AG09309 (cell line): Measurements from ENCODE around the gene RRH.
A peak's percentile ranks its signal among the peaks of the same experiment; 100 is the strongest.

ENCODE experiments used
- DNase-seq: peaks from one replicate; pipeline ENCODE4 v3.0.0-alpha.2; 2010; ENCODE audit warnings: low read depth
- H3K4me3 ChIP-seq: 2 replicates; pipeline ENCODE4 v1.5.1; 2011; ENCODE audit warnings: mild to moderate bottlenecking, low read depth, low read length, moderate library complexity; ENCODE audit not compliant: control insufficient read depth
- CTCF ChIP-seq: IDR thresholded peaks from 2 replicates; pipeline ENCODE4 v1.5.1; 2011; ENCODE audit warnings: mild to moderate bottlenecking, low read depth, low read length, inconsistent platforms; ENCODE audit not compliant: insufficient read depth, control insufficient read depth; ENCODE audit errors: missing control alignments

Gene RRH

GRCh38 chr4:109816082-109816442 is 11.7 kb upstream of the RRH start:
- peak overlapping the region; percentile 90 for H3K4me3 ChIP-seq
- DNase-seq: no peak
- TF ChIP-seq CTCF: no peak

- DNase-seq: no peak
- H3K4me3 ChIP-seq: no peak overlapping the region; the same call in 1 of the 2 replicates
- TF ChIP-seq CTCF: no peak
Measured at GRCh38 chr4:109816894-109817293, 10.9 kb upstream of the RRH start.

DNA sequence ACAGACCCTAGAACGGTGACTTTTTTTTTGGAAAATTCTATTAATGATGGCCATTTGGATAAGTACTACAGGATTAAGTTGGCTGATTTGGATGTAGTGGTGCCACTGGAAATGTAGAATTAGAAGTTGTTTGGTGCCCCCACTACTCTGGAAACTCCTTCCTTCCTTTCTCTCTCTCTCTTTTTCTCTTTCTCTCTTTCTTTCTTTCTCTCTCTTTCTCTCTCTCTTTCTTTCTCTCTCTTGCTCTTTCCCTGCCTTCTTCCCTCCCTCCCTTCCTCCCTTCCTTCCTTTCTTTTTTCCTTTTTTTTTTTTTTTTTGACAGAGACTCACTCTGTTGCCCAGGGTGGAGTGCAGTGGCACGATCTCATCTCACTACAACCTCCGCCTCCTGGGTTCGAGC is 9.5 kb upstream of the RRH start:
- no peak for DNase-seq
- TF ChIP-seq CTCF: no peak
- H3K4me3 ChIP-seq: no peak overlapping the region

- H3K4me3 ChIP-seq: no peak overlapping the region
- DNase-seq: peak; percentile 3
- no peak for TF ChIP-seq CTCF
Measured at GRCh38 chr4:109820563-109820962, 7.2 kb upstream of the RRH start.

DNA sequence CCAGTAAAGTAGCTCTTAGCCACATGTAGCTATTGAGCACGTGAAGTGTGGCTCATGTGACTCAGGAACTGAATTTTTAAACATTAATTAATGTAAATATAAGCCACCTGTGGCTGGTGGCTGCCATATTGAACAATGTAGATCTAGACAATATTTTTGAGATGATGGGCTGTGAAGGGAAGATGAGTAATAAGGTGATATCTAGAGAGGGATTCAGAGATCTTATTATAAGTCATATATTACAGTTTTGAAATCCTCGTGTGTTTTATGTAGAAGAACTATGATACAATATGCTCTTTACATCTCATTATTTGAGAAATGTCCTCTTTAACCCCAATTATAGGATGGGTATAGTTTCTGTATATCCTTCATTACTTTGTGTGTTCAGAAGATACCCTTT is 6.6 kb upstream of the RRH start:
- TF ChIP-seq CTCF: no peak
- H3K4me3 ChIP-seq: no peak overlapping the region
- DNase-seq: no peak

DNA sequence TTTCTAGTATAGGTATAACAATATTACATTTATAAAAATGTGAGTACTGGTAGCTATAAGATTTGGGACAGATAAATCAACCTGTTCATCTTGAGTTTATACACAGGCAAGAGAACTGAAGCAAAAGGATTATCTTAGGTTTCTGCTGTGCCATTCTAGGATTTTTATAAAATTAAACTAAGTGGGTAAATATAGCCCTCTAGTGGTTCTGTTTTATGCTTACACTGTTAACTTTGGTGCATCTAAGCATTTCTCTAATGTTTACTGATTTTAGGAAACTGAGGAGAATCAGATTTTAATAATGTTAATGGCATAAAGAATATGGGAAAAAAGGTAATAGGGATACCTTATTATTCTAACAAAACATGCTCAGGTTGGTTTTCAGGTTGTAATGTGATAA is 1.1 kb upstream of the RRH start:
- TF ChIP-seq CTCF: peak; percentile 34
- DNase-seq: peak; percentile 4
- H3K4me3 ChIP-seq: no peak overlapping the region

GRCh38 chr4:109833756-109834155 is 6.0 kb downstream of the RRH start:
- TF ChIP-seq CTCF: no peak
- no peak for DNase-seq
- H3K4me3 ChIP-seq: no peak overlapping the region
